Measurements from ENCODE around the gene ARL6IP4. TPM values are rescaled to one million over a fixed set of nuclear protein-coding genes. Genes with fewer than 3 reads are reported as not detected.
A peak's percentile ranks its signal among the peaks of the same experiment; 100 is the strongest.

Gene ARL6IP4
- polyA plus RNA-seq, 3 donors: 152 to 268 (median 167) TPM

GRCh38 chr12:122974274-122974891, 6.1 kb upstream of the ARL6IP4 start:
- Histone ChIP-seq H3K4me2 (replicated peaks; ENCODE audit: extremely low read depth, low read length, poor library complexity, severe bottlenecking) (peak overlapping the region; percentile 99), H3K4me3 (replicated peaks in 1 of 3; ENCODE audit: low read depth in 2 of 3, low read length in 3 of 3) (peak overlapping the region; percentile 62 to 99 (median 84)), H3K9ac (ENCODE audit: insufficient read depth, low read length, poor library complexity, severe bottlenecking) (peak overlapping the region; percentile 96), H3K79me2 (ENCODE audit: insufficient read depth, low read length) (peaks cover 39% of the 10 kb centered on the region), H3K9me3 (replicated peaks in 1 of 2; ENCODE audit: control insufficient read depth in 1 of 2, insufficient read depth in 1 of 2, low read length in 2 of 2) (no peaks in the 10 kb centered on the region), H3K27me3 (ENCODE audit: control insufficient read depth in 2 of 2, insufficient read depth in 2 of 2, low read length in 2 of 2) (no peaks in the 10 kb centered on the region), H3K36me3 (replicated peaks in 1 of 2; ENCODE audit: control insufficient read depth in 1 of 2, insufficient read depth in 2 of 2, low read length in 2 of 2) (peaks cover 5 to 12% of the 10 kb centered on the region in 2 donors), H4K20me1 (ENCODE audit: insufficient read depth, low read length) (peaks cover 13% of the 10 kb centered on the region), H2AFZ (ENCODE audit: insufficient read depth, low read depth, low read length, poor library complexity, severe bottlenecking) (peak overlapping the region; percentile 99), H3K4me1 (ENCODE audit: control insufficient read depth in 1 of 2, insufficient read depth in 2 of 2, low read length in 2 of 2) (peaks cover 28 to 33% of the 10 kb centered on the region in 2 donors), H3K27ac (ENCODE audit: low read depth in 1 of 2, low read length in 2 of 2) (peak overlapping the region; percentile 94 to 97)
- Mint-ChIP-seq H3K4me1 (peaks cover 26% of the 10 kb centered on the region), H3K27ac (peak overlapping the region; percentile 97 to 100 (median 99)), H3K9me3 (no peaks in the 10 kb centered on the region), H3K27me3 (ENCODE audit: low read depth in 3 of 3) (no peaks in the 10 kb centered on the region), H3K4me3 (peak overlapping the region; percentile 97), H3K36me3 (peaks cover 4 to 10% of the 10 kb centered on the region in 2 donors)
- intact Hi-C loops (cut with micrococcal nuclease): loop anchor here (10.0 kb wide), 2 partner anchors 260 to 390 kb away; partner anchors contain the start of genes MPHOSPH9 (in 1 of the 2), MTRFR (in 1 of the 2) and SBNO1 (in 1 of the 2)
- no peak for TF ChIP-seq CTCF (IDR thresholded peaks at IDR 0.05)
- WGBS (ENCODE audit: insufficient coverage): 0% methylated on average over 27 of the region's 32 CpGs
- peak; percentile 95 to 98 (median 96) for DNase-seq

GRCh38 chr12:122974892-122975789, 5.3 kb upstream of the ARL6IP4 start, which contains the start of gene OGFOD2:
TSS of gene OGFOD2 (plus strand) at chr12:122975244. CDS start at chr12:122975252, 8 bp downstream.
- peak within 1 kb of the TSS; percentile 97 to 100 (median 99) for H3K27ac Mint-ChIP-seq
- no peak for TF ChIP-seq CTCF (IDR thresholded peaks at IDR 0.05)
- H3K4me3 Mint-ChIP-seq: peak within 1 kb of the TSS; percentile 97
- peak within 1 kb of the TSS; percentile 96 for H3K9ac ChIP-seq (ENCODE audit: insufficient read depth, low read length, poor library complexity, severe bottlenecking)
- no peaks in the 10 kb centered on the region for H3K9me3 Mint-ChIP-seq
- peak within 1 kb of the TSS; percentile 62 to 99 (median 84) for H3K4me3 ChIP-seq (replicated peaks in 1 of 3; ENCODE audit: low read depth in 2 of 3, low read length in 3 of 3)
- no peaks in the 10 kb centered on the region for H3K9me3 ChIP-seq (replicated peaks in 1 of 2; ENCODE audit: control insufficient read depth in 1 of 2, insufficient read depth in 1 of 2, low read length in 2 of 2)
- peaks cover 35 to 41% of the 10 kb centered on the region in 2 donors for H3K4me1 ChIP-seq (ENCODE audit: control insufficient read depth in 1 of 2, insufficient read depth in 2 of 2, low read length in 2 of 2)
- H3K4me2 ChIP-seq (replicated peaks; ENCODE audit: extremely low read depth, low read length, poor library complexity, severe bottlenecking): peak within 1 kb of the TSS; percentile 99
- H2AFZ ChIP-seq (ENCODE audit: insufficient read depth, low read depth, low read length, poor library complexity, severe bottlenecking): peak within 1 kb of the TSS; percentile 99
- H3K27me3 Mint-ChIP-seq (ENCODE audit: low read depth in 3 of 3): no peaks in the 10 kb centered on the region
- H3K4me1 Mint-ChIP-seq: peaks cover 34% of the 10 kb centered on the region
- peak; percentile 86 to 91 (median 88) for DNase-seq
- intact Hi-C loops (cut with micrococcal nuclease): loop anchor here (5.0 to 10.0 kb wide), 3 partner anchors 257 to 390 kb away; partner anchors contain the start of genes MPHOSPH9 (in 2 of the 2), MTRFR (in 2 of the 2) and SBNO1 (in 1 of the 2)
- peaks cover 5 to 12% of the 10 kb centered on the region in 2 donors for H3K36me3 ChIP-seq (replicated peaks in 1 of 2; ENCODE audit: control insufficient read depth in 1 of 2, insufficient read depth in 2 of 2, low read length in 2 of 2)
- H3K36me3 Mint-ChIP-seq: peaks cover 4 to 10% of the 10 kb centered on the region in 2 donors
- H3K27ac ChIP-seq (ENCODE audit: low read depth in 1 of 2, low read length in 2 of 2): peak within 1 kb of the TSS; percentile 94 to 97
- peaks cover 47% of the 10 kb centered on the region for H3K79me2 ChIP-seq (ENCODE audit: insufficient read depth, low read length)
- peaks cover 13% of the 10 kb centered on the region for H4K20me1 ChIP-seq (ENCODE audit: insufficient read depth, low read length)
- WGBS (ENCODE audit: insufficient coverage): under 1% methylated on average over 52 of the region's 66 CpGs
- H3K27me3 ChIP-seq (ENCODE audit: control insufficient read depth in 2 of 2, insufficient read depth in 2 of 2, low read length in 2 of 2): no peaks in the 10 kb centered on the region

Data from CD14-positive monocyte (primary cell).